GM12801 (cell line): Measurements from ENCODE around the gene PGBD5.

ENCODE experiments used
- CTCF ChIP-seq: IDR thresholded peaks from one replicate; pipeline ENCODE4 v1.5.1; 2011; ENCODE audit warnings: control low read depth; ENCODE audit not compliant: insufficient read length; ENCODE audit errors: extremely low read depth

Gene PGBD5

GRCh38 chr1:230392536-230392909 is 33.6 kb downstream of the PGBD5 start:
- no peak for TF ChIP-seq CTCF

- TF ChIP-seq CTCF = no peak
Measured at GRCh38 chr1:230391776-230392535, 34.2 kb downstream of the PGBD5 start.

- no peak for TF ChIP-seq CTCF
Measured at GRCh38 chr1:230390371-230390770, 35.8 kb downstream of the PGBD5 start.

- no peak for TF ChIP-seq CTCF
Measured at GRCh38 chr1:230387876-230388275, 38.3 kb downstream of the PGBD5 start.

GRCh38 chr1:230387296-230387695 is 38.8 kb downstream of the PGBD5 start:
- TF ChIP-seq CTCF = no peak

- no peak for TF ChIP-seq CTCF
Measured at GRCh38 chr1:230386637-230387262, 39.4 kb downstream of the PGBD5 start.

GRCh38 chr1:230385930-230386329 is 40.2 kb downstream of the PGBD5 start:
- no peak for TF ChIP-seq CTCF
